GM18873 (cell line): ENCODE data around the gene RTP5.

Experiments
- ATAC-seq: cut with Tn5 transposase; IDR thresholded peaks from one replicate; pipeline ENCODE4 v1.9.1; 2021; ENCODE audit warnings: mild to moderate bottlenecking, moderate library complexity, moderate number of reproducible peaks; ENCODE audit not compliant: unreplicated experiment, low FRiP score

RTP5 gene

GRCh38 chr2:241885946-241886643, 16.6 kb downstream of the RTP5 start:
- no peak for ATAC-seq

- no peak for ATAC-seq
These were observed 17.4 kb downstream of the RTP5 start for GRCh38 chr2:241886840-241887447.

- no peak for ATAC-seq
These were observed 18.4 kb downstream of the RTP5 start for GRCh38 chr2:241887806-241888522.

- ATAC-seq, result no peak
These were observed 19.1 kb downstream of the RTP5 start for GRCh38 chr2:241888641-241889040.

GRCh38 chr2:241890524-241891235, 21.2 kb downstream of the RTP5 start:
- no peak for ATAC-seq

GRCh38 chr2:241891315-241891987, 21.9 kb downstream of the RTP5 start:
- ATAC-seq, result no peak

GRCh38 chr2:241891988-241892298, 22.4 kb downstream of the RTP5 start:
- ATAC-seq, result no peak

- ATAC-seq, result no peak
These were observed 23.0 kb downstream of the RTP5 start for GRCh38 chr2:241892299-241893137.

- no peak for ATAC-seq
These were observed 23.7 kb downstream of the RTP5 start for GRCh38 chr2:241893265-241893664.

- no peak for ATAC-seq
These were observed 24.6 kb downstream of the RTP5 start for GRCh38 chr2:241894056-241894641.

GRCh38 chr2:241894681-241895426, 25.3 kb downstream of the RTP5 start:
- no peak for ATAC-seq

GRCh38 chr2:241895427-241895711, 25.8 kb downstream of the RTP5 start:
- ATAC-seq, result no peak

- no peak for ATAC-seq
These were observed 26.4 kb downstream of the RTP5 start for GRCh38 chr2:241895712-241896641.

- no peak for ATAC-seq
These were observed 27.2 kb downstream of the RTP5 start for GRCh38 chr2:241896746-241897201.

- no peak for ATAC-seq
These were observed 27.8 kb downstream of the RTP5 start for GRCh38 chr2:241897231-241897916.

- no peak for ATAC-seq
These were observed 29.1 kb downstream of the RTP5 start for GRCh38 chr2:241898463-241899270.
